Measurements from ENCODE around the gene HSD17B7. TPM values are rescaled to one million over a fixed set of nuclear protein-coding genes. Genes with fewer than 3 reads are reported as not detected.

Gene HSD17B7
- total and polyA plus RNA-seq, 2 of the 8 experiments (the other 6 are each of a cell fraction or from before 2014, with no cell fraction given): 31.0 to 37.8 TPM

GRCh38 chr1:162832470-162832869, 42.0 kb downstream of the HSD17B7 start:
- Histone ChIP-seq H2AFZ (ENCODE audit: low read length) (no peak overlapping the region), H3K36me3 (ENCODE audit: control insufficient read depth in 2 of 4, insufficient read depth in 4 of 4, low read length in 3 of 4) (no peaks in the 10 kb centered on the region), H3K14ac (ENCODE audit: insufficient read length) (no peak overlapping the region), H4K8ac (ENCODE audit: extremely low read depth, insufficient read depth, low read length) (no peak overlapping the region), H2AK5ac (ENCODE audit: low read depth, low read length) (no peak overlapping the region), H3K18ac (ENCODE audit: extremely low read depth, low read length) (no peak overlapping the region), H2BK12ac (ENCODE audit: low read depth, low read length) (no peak overlapping the region), H3K4ac (replicated peaks; ENCODE audit: insufficient read length, low read depth, low read length) (no peak overlapping the region), H2BK5ac (ENCODE audit: low read depth, low read length) (no peak overlapping the region), H4K91ac (replicated peaks; ENCODE audit: insufficient read length, low read length) (no peak overlapping the region), H3K23me2 (ENCODE audit: low read depth, low read length) (no peaks in the 10 kb centered on the region), H3K4me3 (ENCODE audit: extremely low read depth in 1 of 4, insufficient read depth in 2 of 4, low read depth in 3 of 4, low read length in 4 of 4) (no peak overlapping the region), H2BK120ac (replicated peaks; ENCODE audit: low read depth, low read length) (no peak overlapping the region), H4K20me1 (replicated peaks in 1 of 2; ENCODE audit: control insufficient read depth in 1 of 2, insufficient read depth in 2 of 2, low read length in 2 of 2) (no peaks in the 10 kb centered on the region), H3K9ac (replicated peaks in 1 of 4; ENCODE audit: extremely low read depth in 1 of 4, low read depth in 3 of 4, low read length in 3 of 4) (no peak overlapping the region), H3K56ac (replicated peaks; ENCODE audit: insufficient read length, low read depth, low read length) (no peak overlapping the region), H3K79me2 (ENCODE audit: control insufficient read depth in 1 of 2, insufficient read depth in 2 of 2, low read length in 2 of 2) (no peaks in the 10 kb centered on the region), H2BK20ac (ENCODE audit: low read length) (no peak overlapping the region), H3K4me2 (ENCODE audit: insufficient read depth in 1 of 2, low read depth in 2 of 2, low read length in 2 of 2) (no peak overlapping the region), H4K5ac (ENCODE audit: insufficient read length, low read depth, low read length) (no peak overlapping the region), H2BK15ac (ENCODE audit: low read length) (no peak overlapping the region), H3K4me1 (replicated peaks in 1 of 4; ENCODE audit: control insufficient read depth in 3 of 4, insufficient read depth in 4 of 4, low read length in 3 of 4) (0 out of 7 replicates have a peak, but pooled peaks cover 0 to 2% (median 0%) of the 10 kb centered on the region in 4 experiments), H3K9me3 (ENCODE audit: insufficient read depth in 2 of 2, low read depth in 1 of 2, low read length in 1 of 2) (no peaks in the 10 kb centered on the region), H3K27ac (ENCODE audit: low read depth, low read length) (no peak overlapping the region), H3K79me1 (ENCODE audit: low read depth, low read length) (no peaks in the 10 kb centered on the region), H3K27me3 (replicated peaks in 1 of 4; ENCODE audit: control insufficient read depth in 3 of 4, extremely low read depth in 1 of 4, insufficient read depth in 3 of 4, low read length in 3 of 4) (no peaks in the 10 kb centered on the region), H3K23ac (ENCODE audit: insufficient read length) (no peak overlapping the region)
- no peak for FAIRE-seq
- POLR2A ChIA-PET (ENCODE audit: partially characterized antibody): interaction anchor here (1.3 kb wide), 1 partner anchor 9 kb away, joined by 3 read pairs; no protein-coding TSS in a partner anchor
- CTCF ChIA-PET (ENCODE audit: partially characterized antibody): interaction anchor here (1.0 to 2.1 kb wide), 7 partner anchors 12 to 484 kb away, joined by 3 to 8 read pairs (median 3); no protein-coding TSS in a partner anchor
- DNase-seq (ENCODE audit: low read depth in 1 of 2, low spot score in 2 of 2): no peak
- WGBS, 2 experiments (ENCODE audit: extremely low coverage in 1 of 2, insufficient coverage in 1 of 2, insufficient read length in 1 of 2, insufficient replicate concordance in 2 of 2, low coverage in 1 of 2, low lambda C conversion rate in 2 of 2, missing lambda C conversion rate in 1 of 2): 82% methylated on average over 3 of the region's 3 CpGs; no CpG with 5 or more reads in 1 of the 2 experiments
- TF ChIP-seq CTCF (IDR thresholded peaks at IDR 0.05; ENCODE audit: control extremely low read depth in 1 of 3, insufficient read depth in 1 of 3, low read depth in 1 of 3, low read length in 3 of 3) (no peak), MAX (IDR thresholded peaks at IDR 0.05) (no peak), TBP (IDR thresholded peaks at IDR 0.05; ENCODE audit: low read depth, low read length) (no peak), SIRT6 (IDR thresholded peaks at IDR 0.05; ENCODE audit: low read length) (no peak), MAFK (IDR thresholded peaks at IDR 0.05; ENCODE audit: low read depth, low read length) (no peak), ZNF274 (IDR thresholded peaks at IDR 0.05; ENCODE audit: borderline replicate concordance, extremely low read depth, low read length) (no peak), EGR1 (IDR thresholded peaks at IDR 0.05; ENCODE audit: borderline replicate concordance, low read depth, low read length) (no peak), CHD2 (IDR thresholded peaks at IDR 0.05; ENCODE audit: low read length) (no peak), USF2 (IDR thresholded peaks at IDR 0.05; ENCODE audit: low read length) (no peak), BACH1 (IDR thresholded peaks at IDR 0.05; ENCODE audit: low read length) (no peak), TCF12 (IDR thresholded peaks at IDR 0.05; ENCODE audit: low read depth, low read length) (no peak)
